ENCODE data around the gene LRRC40. TPM values are rescaled to one million over a fixed set of nuclear protein-coding genes. Genes with fewer than 3 reads are reported as not detected.

Gene LRRC40
- total RNA-seq, 1 experiment from 2014 or later, result 13.4 TPM

- RAD21 ChIA-PET (ENCODE audit: low non-redundant PET in 1 of 2, low total read pairs in 2 of 2, uncharacterized antibody in 2 of 2, unreplicated experiment in 2 of 2), result no interaction called here
- POLR2A ChIA-PET, result no interaction called here
- H3K4me1 ChIP-seq (ENCODE audit: control insufficient read depth in 1 of 2, insufficient read depth in 2 of 2, low read length in 2 of 2), result peaks cover 9 to 10% of the 10 kb centered on the region in 2 experiments; a peak in 3 of 4 replicates
Measured at GRCh38 chr1:70210820-70211219, 5.4 kb upstream of the LRRC40 start.

More at GRCh38 chr1:70210820-70211219, 5.4 kb upstream of the LRRC40 start:
- ATAC-seq (no peak), DNase-seq (ENCODE audit: low read depth, low spot score) (no peak)
- no peaks in the 10 kb centered on the region; the same call in 1 of the 2 replicates for H4K20me1 ChIP-seq (ENCODE audit: insufficient read depth)
- H3K9me3 ChIP-seq (ENCODE audit: control insufficient read depth in 1 of 2, insufficient read depth in 1 of 2, low read depth in 1 of 2, low read length in 2 of 2), result no peaks in the 10 kb centered on the region
- H3K4me3 ChIP-seq (replicated peaks in 1 of 2; ENCODE audit: low read depth in 1 of 2, low read length in 2 of 2), result no peak overlapping the region
- TF ChIP-seq EZH2 (IDR thresholded peaks at IDR 0.05) (no peak), EGR1 (IDR thresholded peaks at IDR 0.05; ENCODE audit: low read depth) (no peak), TCF7L2 (IDR thresholded peaks at IDR 0.05; ENCODE audit: borderline replicate concordance, extremely low read depth, insufficient read depth, insufficient read length) (no peak), ZFX (IDR thresholded peaks at IDR 0.05) (no peak), ELF1 (IDR thresholded peaks at IDR 0.05; ENCODE audit: borderline replicate concordance, low read depth) (no peak), REST (IDR thresholded peaks at IDR 0.05; ENCODE audit: low read depth) (no peak), CBX3 (IDR thresholded peaks at IDR 0.05; ENCODE audit: low read depth) (no peak), SRF (IDR thresholded peaks at IDR 0.05; ENCODE audit: low read depth) (no peak), RAD21 (IDR thresholded peaks at IDR 0.05; ENCODE audit: low read depth) (no peak), SP1 (IDR thresholded peaks at IDR 0.05; ENCODE audit: low read depth) (no peak), ZBTB33 (IDR thresholded peaks at IDR 0.05; ENCODE audit: extremely low read depth, insufficient replicate concordance, low read length) (no peak), SIN3A (IDR thresholded peaks at IDR 0.05; ENCODE audit: low read depth) (no peak), CTCF (IDR thresholded peaks at IDR 0.05 in 2 of 3, conservative IDR thresholded peaks at IDR 0.05 in 1 of 3; ENCODE audit: borderline replicate concordance in 1 of 3, insufficient read depth in 1 of 3, low read depth in 2 of 3, low read length in 2 of 3) (no peak), POLR2AphosphoS5 (IDR thresholded peaks at IDR 0.05; ENCODE audit: low read depth, low read length) (no peak), EZH2phosphoT487 (IDR thresholded peaks at IDR 0.05; ENCODE audit: borderline replicate concordance) (no peak), POLR2A (IDR thresholded peaks at IDR 0.05; ENCODE audit: borderline replicate concordance, extremely low read depth, insufficient read depth, insufficient read length) (no peak)
- TF ChIP-seq, protein P1, sequence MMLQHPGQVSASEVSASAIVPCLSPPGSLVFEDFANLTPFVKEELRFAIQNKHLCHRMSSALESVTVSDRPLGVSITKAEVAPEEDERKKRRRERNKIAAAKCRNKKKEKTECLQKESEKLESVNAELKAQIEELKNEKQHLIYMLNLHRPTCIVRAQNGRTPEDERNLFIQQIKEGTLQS (IDR thresholded peaks at IDR 0.05), result no peak
- TF ChIP-seq, protein P2, sequence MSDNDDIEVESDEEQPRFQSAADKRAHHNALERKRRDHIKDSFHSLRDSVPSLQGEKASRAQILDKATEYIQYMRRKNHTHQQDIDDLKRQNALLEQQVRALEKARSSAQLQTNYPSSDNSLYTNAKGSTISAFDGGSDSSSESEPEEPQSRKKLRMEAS (IDR thresholded peaks at IDR 0.05), result no peak
- H3K9ac ChIP-seq (ENCODE audit: low read length), result no peak overlapping the region
- H3K27ac ChIP-seq (ENCODE audit: low read depth, low read length), result no peak overlapping the region
- H3K9me2 ChIP-seq (ENCODE audit: insufficient read depth), result no peaks in the 10 kb centered on the region
- H3K4me2 ChIP-seq (ENCODE audit: low read length), result no peak overlapping the region
- CTCF ChIA-PET, result no interaction called here
- no TSS peak for BruUV-seq (replicated peaks)
- H3K79me2 ChIP-seq (ENCODE audit: insufficient read depth, low read length), result peaks cover 100% of the 10 kb centered on the region
- H3K27me3 ChIP-seq (ENCODE audit: insufficient read depth, low read length), result no peaks in the 10 kb centered on the region
- H2AFZ ChIP-seq (ENCODE audit: low read depth, low read length, poor library complexity, severe bottlenecking), result no peak overlapping the region
- peaks cover 0 to 5% of the 10 kb centered on the region in 2 experiments; a peak in 3 of 4 replicates for H3K36me3 ChIP-seq (ENCODE audit: control insufficient read depth in 1 of 2, insufficient read depth in 2 of 2, low read length in 2 of 2)
- intact Hi-C loops (cut with micrococcal nuclease), result no loop called here
